ENCODE results near the gene EIF4B.

DNA sequence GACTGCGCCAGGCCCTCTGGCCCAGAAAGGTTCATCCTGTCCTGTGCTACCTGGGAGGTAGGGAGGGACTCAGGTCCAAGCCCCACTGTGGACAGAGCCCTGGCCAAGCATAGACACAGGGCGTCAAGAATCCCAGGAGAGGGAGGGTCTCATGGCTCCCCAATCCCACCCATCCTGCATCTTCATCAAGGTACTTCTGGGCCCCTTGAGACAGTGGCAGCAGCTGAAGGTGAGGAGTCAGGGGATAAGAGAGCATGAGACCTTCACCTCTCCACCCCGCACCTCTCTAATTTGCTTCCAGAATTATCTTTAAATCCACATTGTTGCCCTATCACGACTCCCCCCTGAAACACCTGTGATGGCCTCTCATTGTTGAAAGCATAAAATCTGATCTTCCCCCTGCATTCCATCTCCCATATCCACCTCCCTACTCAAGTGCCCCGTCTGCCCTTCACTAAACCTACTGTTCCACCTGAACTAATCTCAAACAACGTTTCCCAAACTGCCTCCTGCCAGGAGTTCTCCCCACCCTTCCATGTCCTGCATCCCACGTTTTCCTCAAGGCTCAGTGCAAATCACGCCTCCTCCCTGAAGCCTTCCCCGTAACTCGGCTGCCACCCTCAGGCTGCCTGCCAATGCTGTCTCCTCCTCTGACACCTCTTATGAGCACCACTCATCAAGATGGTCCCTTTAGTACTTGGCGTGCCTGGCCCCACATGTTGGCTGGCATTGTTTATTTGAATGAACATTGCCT is 30.3 kb upstream of the EIF4B start:
- no peak for TF ChIP-seq GATA2 (IDR thresholded peaks at IDR 0.05; ENCODE audit: low read depth, low read length)
- TF ChIP-seq GATA3 (IDR thresholded peaks at IDR 0.05; ENCODE audit: low read depth, low read length) = no peak
